Heart left ventricle (tissue), 16 donors: ENCODE data around the gene NBPF3. TPM values are rescaled to one million over a fixed set of nuclear protein-coding genes. Genes with fewer than 3 reads are reported as not detected.
"Not testable (repeated sequence)": the region's sequence is repeated elsewhere in the genome, so short reads cannot be mapped to it uniquely, and the experiment has no call there.

ENCODE experiments used
- ATAC-seq, 4 donors: fragments of 200-7000 bp; cut with Tn5 transposase; one replicate each; pipeline ENCODE4 v1.9.1; 2020 to 2022; ENCODE audit warnings: moderate library complexity in 4 of 4, mild to moderate bottlenecking in 3 of 4, moderate number of reproducible peaks in 1 of 4
- DNase-seq, 5 donors: peaks; one replicate each; pipeline ENCODE4 v3.0.0-alpha.2; 2020
- H3K27ac ChIP-seq, 12 donors: fragments of 200-600 bp; sonication (generic) in 4 of 12; one replicate each; pipeline versions ENCODE4 v1.5.0 to v1.8.0; 2016 to 2022; ENCODE audit warnings: mild to moderate bottlenecking in 2 of 12
- H3K27me3 ChIP-seq, 9 donors: fragments of 200-600 bp; sonication (generic) in 2 of 9; one replicate each; pipeline versions ENCODE4 v1.5.1 to v1.8.0; 2016 to 2022; ENCODE audit warnings: mild to moderate bottlenecking in 3 of 9
- H3K36me3 ChIP-seq, 9 donors: fragments of 200-600 bp; sonication (generic) in 2 of 9; one replicate each; pipeline versions ENCODE4 v1.5.0 to v1.8.0; 2018 to 2022; ENCODE audit warnings: mild to moderate bottlenecking in 2 of 9
- H3K4me1 ChIP-seq, 12 donors: fragments of 200-600 bp; sonication (generic) in 4 of 12; one replicate each; pipeline versions ENCODE4 v1.5.0 to v1.8.0; 2016 to 2022; ENCODE audit warnings: mild to moderate bottlenecking in 3 of 12
- H3K4me3 ChIP-seq, 12 donors: fragments of 200-600 bp; sonication (generic) in 4 of 12; one replicate each; pipeline versions ENCODE4 v1.5.0 to v1.8.0; 2017 to 2022; ENCODE audit warnings: mild to moderate bottlenecking in 9 of 12, moderate library complexity in 4 of 12
- H3K9me3 ChIP-seq, 12 donors: fragments of 200-600 bp; sonication (generic) in 4 of 12; one replicate each; pipeline versions ENCODE4 v1.5.0 to v1.8.0; 2016 to 2022; ENCODE audit warnings: mild to moderate bottlenecking in 1 of 12
- POLR2A ChIP-seq, 2 donors: fragments of 450-650 bp; IDR thresholded peaks; one replicate each; pipeline ENCODE4 v1.6.1; 2017; ENCODE audit warnings: antibody characterized with exemption in 2 of 2, mild to moderate bottlenecking in 2 of 2, moderate library complexity in 2 of 2
- WGBS, 4 donors: extraction: QIAGEN DNeasy Blood & Tissue Kit in 2 of 4; methylation state at CpG; one replicate each; pipeline versions ENCODE4 v1.1.5 to v1.1.7; 2013 to 2018; 5-methylcytosine and 5-hydroxymethylcytosine counted together
- intact Hi-C, 10 donors: fragments of 100-400 bp; cut with DNase I; formaldehyde crosslinking; loops; one replicate each; pipeline versions ENCODE4 v1.11.1 to v1.14.2; 2022
- polyA plus RNA-seq, 2 donors: library from polyadenylated mRNA; stranded (reverse); fragments of 200-250 nt; gene quantifications; one replicate each; pipeline ENCODE4 v1.2.3, GENCODE V29; 2013
- total RNA-seq, 9 donors: library from RNA; depleted of rRNA in 2 of 9; stranded (reverse); fragments of >200 nt in 2 of 9; fragmentation: NEBNext Ultra II Directional in 3 of 9; extraction: Animal tissue kit (Norgen Biotek cat#: 25700) in 3 of 9; gene quantifications; one replicate each; pipeline versions ENCODE4 v1.1.0 to v1.2.4, GENCODE V29; 2016 to 2023
- TF ChIP-seq, protein P1 (sequence below), 12 donors: fragments of 200-600 bp; sonication (generic) in 4 of 12; IDR thresholded peaks; one replicate each; pipeline versions ENCODE4 v1.5.0 to v1.8.0; 2018 to 2022; ENCODE audit warnings: antibody characterized with exemption in 12 of 12, mild to moderate bottlenecking in 5 of 12
- donor health status: ischemic (EF 13 %, LVEDD 7.1; RV severe dilation, severe dysfunction).
- donor health status: healthy with polysubstance abuse.
- donor health status: DM: no; HTN: yes; CAD: no.
- donor health status: DM: no; HTN: no; CAD: no.
- donor health status: ischemic (EF 25% LVEDD 6.9; RV normal size, moderate dysfunction).
- donor health status: ischemic (EF 25% LVEDD 5.7; RV mildly dilated, moderate dysfunction).
- donor health status: healthy.
- donor health status: DM: yes; HTN: yes; CAD: no.
- donor health status: ischemic (EF 35%, LVEDD 5.7; RV mildly dilated, moderate dysfunction).
- donor health status: nonischemic (EF 11% LVEDD 7.7; RV severe dilation, severe dysfunction).
- donor health status: DM: yes; HTN: yes; CAD: no.
- donor health status: PGD.
- donor health status: ischemic (EF 29% LVEDD 5.4; RV normal size, mild dysfunction).
- donor health status: nonischemic (EF 23%, LVEDD 6.1; RV moderate dilation, normal function).

NBPF3 gene
- total and polyA plus RNA-seq, 11 donors: 1.1 to 7.3 (median 4.0) TPM

DNA sequence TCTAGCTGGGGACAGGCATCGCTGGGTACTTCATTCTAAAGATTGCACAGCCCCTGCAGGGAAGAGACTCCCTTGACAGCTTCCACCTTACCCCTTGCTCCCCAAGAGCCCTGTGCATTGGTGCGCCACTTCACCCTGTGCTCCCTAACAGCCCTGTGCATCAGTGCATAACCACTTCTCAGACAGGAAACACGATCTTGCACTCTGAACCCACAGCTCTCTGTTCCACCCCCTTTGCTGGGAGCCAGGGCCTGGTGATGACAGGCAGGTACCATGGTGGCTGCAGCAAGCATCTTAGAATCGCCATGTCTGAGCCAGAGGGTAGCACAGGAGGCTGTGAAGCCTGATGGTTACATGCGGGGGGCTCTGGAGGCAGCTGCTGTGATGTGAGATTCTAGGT lies 74.3 kb downstream of the NBPF3 start:
- H3K4me1 ChIP-seq: peaks cover 0 to 29% (median 14%) of the 10 kb centered on the region in 12 donors
- H3K36me3 ChIP-seq: no peaks in the 10 kb centered on the region
- 73 to 88% (median 86%) methylated on average over 4 to 5 of the region's 5 CpGs for WGBS, 4 donors
- DNase-seq (no peak), ATAC-seq (no peak)
- H3K27me3 ChIP-seq: peaks cover 0 to 15% (median 0%) of the 10 kb centered on the region in 9 donors
- intact Hi-C loops: loop anchor here in 3 of 10 donors (5.0 to 10.0 kb wide), 2 partner anchors 141 to 143 kb away; no protein-coding TSS in a partner anchor
- TF ChIP-seq, protein P1, sequence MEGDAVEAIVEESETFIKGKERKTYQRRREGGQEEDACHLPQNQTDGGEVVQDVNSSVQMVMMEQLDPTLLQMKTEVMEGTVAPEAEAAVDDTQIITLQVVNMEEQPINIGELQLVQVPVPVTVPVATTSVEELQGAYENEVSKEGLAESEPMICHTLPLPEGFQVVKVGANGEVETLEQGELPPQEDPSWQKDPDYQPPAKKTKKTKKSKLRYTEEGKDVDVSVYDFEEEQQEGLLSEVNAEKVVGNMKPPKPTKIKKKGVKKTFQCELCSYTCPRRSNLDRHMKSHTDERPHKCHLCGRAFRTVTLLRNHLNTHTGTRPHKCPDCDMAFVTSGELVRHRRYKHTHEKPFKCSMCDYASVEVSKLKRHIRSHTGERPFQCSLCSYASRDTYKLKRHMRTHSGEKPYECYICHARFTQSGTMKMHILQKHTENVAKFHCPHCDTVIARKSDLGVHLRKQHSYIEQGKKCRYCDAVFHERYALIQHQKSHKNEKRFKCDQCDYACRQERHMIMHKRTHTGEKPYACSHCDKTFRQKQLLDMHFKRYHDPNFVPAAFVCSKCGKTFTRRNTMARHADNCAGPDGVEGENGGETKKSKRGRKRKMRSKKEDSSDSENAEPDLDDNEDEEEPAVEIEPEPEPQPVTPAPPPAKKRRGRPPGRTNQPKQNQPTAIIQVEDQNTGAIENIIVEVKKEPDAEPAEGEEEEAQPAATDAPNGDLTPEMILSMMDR (IDR thresholded peaks at IDR 0.05): no peak
- no peak for TF ChIP-seq POLR2A (IDR thresholded peaks at IDR 0.05)
- H3K4me3 ChIP-seq: no peak overlapping the region
- no peak overlapping the region for H3K27ac ChIP-seq
- no peaks in the 10 kb centered on the region for H3K9me3 ChIP-seq

DNA sequence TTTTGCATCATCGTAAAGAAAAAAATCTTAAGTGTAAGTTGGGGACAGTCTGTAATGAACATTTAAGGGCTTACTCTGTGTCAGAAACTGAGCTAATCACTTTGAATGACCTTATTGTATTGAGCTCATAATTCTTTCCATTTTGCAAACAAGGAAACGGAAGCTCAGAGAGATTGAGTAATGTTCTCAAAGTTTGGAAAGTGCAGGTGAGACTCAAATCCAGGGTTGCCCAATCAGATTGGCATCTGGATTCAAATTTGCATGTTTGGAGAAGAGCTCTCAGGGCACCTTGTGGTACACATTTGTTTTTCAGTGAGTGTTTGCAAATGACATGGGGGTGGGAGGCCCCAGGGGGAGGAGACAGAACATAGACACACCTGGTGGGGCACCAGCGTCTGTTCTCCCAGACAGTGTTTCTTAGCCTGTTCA lies 77.2 kb downstream of the NBPF3 start:
- Histone ChIP-seq H3K9me3 (no peaks in the 10 kb centered on the region), H3K36me3 (no peaks in the 10 kb centered on the region), H3K27me3 (no peaks in the 10 kb centered on the region), H3K27ac (no peak overlapping the region), H3K4me3 (no peak overlapping the region), H3K4me1 (peaks cover 0 to 3% (median 0%) of the 10 kb centered on the region in 12 donors)
- DNase-seq (no peak), ATAC-seq (no peak)
- TF ChIP-seq POLR2A (IDR thresholded peaks at IDR 0.05): no peak
- TF ChIP-seq, protein P1 (IDR thresholded peaks at IDR 0.05): no peak
- intact Hi-C loops: loop anchor here in 1 of 10 donors (10.0 kb wide), 1 partner anchor 138 kb away; no protein-coding TSS in a partner anchor
- WGBS, 4 donors: 84 to 96% (median 86%) methylated on average over 3 of the region's 3 CpGs

DNA sequence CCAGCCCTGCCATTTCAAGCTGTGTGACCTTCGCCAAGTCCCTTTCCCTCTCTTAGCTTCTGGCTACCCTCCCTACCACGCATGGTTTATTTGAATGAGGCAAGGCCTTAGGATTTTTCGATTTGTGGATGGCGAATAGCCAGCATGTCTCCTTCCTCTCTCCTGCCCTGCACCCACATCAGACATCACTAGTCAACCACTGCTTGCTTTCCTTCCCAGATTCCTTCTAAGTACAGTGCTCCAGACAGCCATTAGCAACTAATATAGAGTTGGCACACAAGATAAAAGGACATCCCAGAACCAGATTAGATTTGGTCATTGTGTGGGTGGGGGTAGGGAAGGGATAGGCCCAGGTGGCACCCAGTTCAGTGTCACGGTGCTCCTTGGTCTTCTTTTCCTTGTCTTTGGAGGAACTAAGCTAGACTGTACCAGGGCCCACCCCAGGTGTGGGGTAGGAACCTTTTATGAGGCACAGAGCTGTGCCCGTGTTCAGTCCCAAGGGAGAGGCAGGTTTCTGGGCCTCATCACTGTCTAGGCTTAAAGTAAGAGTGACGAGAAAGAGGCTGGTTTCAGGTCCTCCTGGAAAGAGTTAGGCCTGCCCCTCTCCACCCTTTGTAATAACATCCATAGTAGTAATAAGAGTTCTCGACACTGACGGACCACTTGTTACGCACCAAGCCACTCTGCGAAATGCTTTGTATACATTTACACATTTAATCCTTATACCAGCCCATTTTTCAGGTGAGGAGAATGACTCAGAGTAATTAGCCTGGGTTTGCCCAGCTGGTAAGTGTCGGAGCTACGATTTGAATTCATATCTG lies 77.9 kb downstream of the NBPF3 start:
- Histone ChIP-seq H3K27me3 (no peaks in the 10 kb centered on the region), H3K9me3 (no peaks in the 10 kb centered on the region), H3K36me3 (no peaks in the 10 kb centered on the region), H3K4me1 (no peaks in the 10 kb centered on the region), H3K4me3 (no peak overlapping the region), H3K27ac (no peak overlapping the region)
- ATAC-seq (no peak), DNase-seq (no peak)
- 79 to 88% (median 82%) methylated on average over 13 of the region's 13 CpGs for WGBS, 4 donors
- intact Hi-C loops: loop anchor here in 1 of 10 donors (10.0 kb wide), 1 partner anchor 137 kb away; no protein-coding TSS in a partner anchor
- TF ChIP-seq, protein P1 (IDR thresholded peaks at IDR 0.05): no peak
- no peak for TF ChIP-seq POLR2A (IDR thresholded peaks at IDR 0.05)

DNA sequence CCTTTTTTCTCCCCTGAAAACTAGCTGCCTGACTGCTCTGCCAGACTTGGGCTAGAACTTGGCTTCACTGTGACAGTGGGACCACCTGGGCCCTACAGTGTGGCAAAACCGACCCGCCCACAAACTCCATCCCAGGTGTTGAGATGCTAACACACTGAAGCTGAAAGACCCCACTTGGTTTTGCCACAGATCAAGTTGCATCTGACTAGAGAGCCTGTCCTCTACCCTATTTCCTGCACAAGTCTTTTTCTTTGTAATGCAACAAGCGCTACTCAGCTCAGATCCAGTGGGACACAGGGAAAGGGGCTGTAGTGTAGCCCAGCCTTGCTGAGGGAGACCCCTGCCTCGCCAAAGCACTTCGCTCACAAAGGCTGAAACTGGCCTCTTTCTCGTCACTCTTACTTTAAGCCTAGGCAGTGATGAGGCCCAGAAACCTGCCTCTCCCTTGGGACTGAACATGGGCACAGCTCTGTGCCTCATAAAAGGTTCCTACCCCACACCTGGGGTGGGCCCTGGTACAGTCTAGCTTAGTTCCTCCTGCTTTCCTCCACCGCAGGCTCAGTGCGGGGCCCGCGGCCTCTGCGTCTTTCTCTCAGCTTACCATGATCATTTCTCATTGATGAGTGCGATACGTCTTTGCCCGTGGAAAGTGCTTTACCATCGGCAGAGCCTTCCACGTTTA lies 79.0 kb downstream of the NBPF3 start:
- no peaks in the 10 kb centered on the region for H3K4me1 ChIP-seq
- WGBS, 4 donors: 91 to 92% (median 92%) methylated on average over 16 of the region's 16 CpGs
- ATAC-seq (no peak), DNase-seq (no peak)
- no peaks in the 10 kb centered on the region for H3K9me3 ChIP-seq
- no peaks in the 10 kb centered on the region for H3K27me3 ChIP-seq
- no peak overlapping the region for H3K27ac ChIP-seq
- no peak overlapping the region for H3K4me3 ChIP-seq
- TF ChIP-seq, protein P1 (IDR thresholded peaks at IDR 0.05): no peak
- TF ChIP-seq POLR2A (IDR thresholded peaks at IDR 0.05): no peak
- H3K36me3 ChIP-seq: no peaks in the 10 kb centered on the region
- intact Hi-C loops: loop anchor here in 1 of 10 donors (10.0 kb wide), 1 partner anchor 136 kb away; no protein-coding TSS in a partner anchor

DNA sequence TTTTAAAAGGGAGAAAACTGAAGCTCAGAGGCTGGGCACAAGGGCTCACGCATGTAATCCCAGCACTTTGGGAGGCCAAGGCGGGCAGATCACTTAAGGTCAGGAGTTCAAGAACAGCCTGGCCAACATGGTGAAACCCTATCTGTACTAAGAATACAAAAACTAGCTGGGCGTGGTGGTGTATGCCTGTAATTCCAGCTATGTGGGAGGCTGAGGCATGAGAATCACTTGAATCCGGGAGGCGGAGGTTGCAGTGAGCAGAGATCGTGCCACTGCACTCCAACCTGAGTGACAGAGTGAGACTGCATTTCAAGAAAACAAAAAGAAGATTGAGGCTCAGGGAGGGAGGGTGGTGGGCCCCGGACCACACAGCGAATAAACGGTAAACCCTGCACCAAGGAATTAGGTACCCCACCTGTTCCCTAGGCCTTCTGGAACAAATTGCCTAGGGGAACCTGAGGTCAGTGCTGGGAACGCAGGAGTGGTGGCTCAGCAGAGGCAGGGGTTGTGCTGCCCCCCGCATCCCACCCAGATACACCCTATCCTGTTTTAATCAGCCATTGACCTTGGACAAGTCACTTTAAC lies 79.6 kb downstream of the NBPF3 start:
- not testable (repeated sequence) for H3K9me3 ChIP-seq, DNase-seq, H3K27me3 ChIP-seq, H3K4me1 ChIP-seq, H3K27ac ChIP-seq, H3K4me3 ChIP-seq, ATAC-seq, H3K36me3 ChIP-seq
- 92 to 95% (median 94%) methylated on average over 11 of the region's 11 CpGs for WGBS, 4 donors
- intact Hi-C loops: loop anchor here in 1 of 10 donors (10.0 kb wide), 1 partner anchor 135 kb away; no protein-coding TSS in a partner anchor
